Calu3 (cell line): ENCODE data around the gene SDCCAG8. TPM values are rescaled to one million over a fixed set of nuclear protein-coding genes. Genes with fewer than 3 reads are reported as not detected.

ENCODE experiments used
- BruUV-seq: library from RNA; stranded (reverse); fragments of 400-500 nt; replicated peaks from 2 replicates; lab custom pipeline; 2021; lab: Mats Ljungman, UMichigan
- CTCF ChIA-PET: fragments of 300-600 bp; sonication (Branson Sonifier 250); formaldehyde crosslinking; loops from one replicate; lab custom pipeline; 2022; ENCODE audit warnings: antibody characterized with exemption; lab: Charles Lee
- DNase-seq: peaks from one replicate; pipeline ENCODE4 v3.0.0; 2022
- H3K27ac Mint-ChIP-seq: one replicate; pipeline ENCODE4 v1.8.0; 2022; ENCODE audit warnings: mixed read lengths; ENCODE audit not compliant: unreplicated experiment
- H3K27me3 Mint-ChIP-seq: one replicate; pipeline ENCODE4 v1.8.0; 2022; ENCODE audit warnings: mixed read lengths; ENCODE audit not compliant: unreplicated experiment
- H3K36me3 Mint-ChIP-seq: one replicate; pipeline ENCODE4 v1.8.0; 2022; ENCODE audit warnings: mild to moderate bottlenecking, moderate library complexity, mixed read lengths; ENCODE audit not compliant: insufficient read depth, unreplicated experiment
- H3K4me1 Mint-ChIP-seq: one replicate; pipeline ENCODE4 v1.8.0; 2022; ENCODE audit warnings: mild to moderate bottlenecking, low read depth, mixed read lengths; ENCODE audit not compliant: unreplicated experiment
- H3K4me3 Mint-ChIP-seq: one replicate; pipeline ENCODE4 v1.8.0; 2022; ENCODE audit warnings: mild to moderate bottlenecking, low read depth, moderate library complexity, mixed read lengths; ENCODE audit not compliant: unreplicated experiment
- H3K9me3 Mint-ChIP-seq: one replicate; pipeline ENCODE4 v1.8.0; 2022; ENCODE audit warnings: low read depth, mixed read lengths; ENCODE audit not compliant: unreplicated experiment
- CTCF ChIP-seq: fragments of 200-600 bp; IDR thresholded peaks from one replicate; pipeline ENCODE4 v1.8.0; 2022; ENCODE audit warnings: antibody characterized with exemption; ENCODE audit not compliant: unreplicated experiment
- intact Hi-C: fragments of 100-400 bp; cut with micrococcal nuclease; formaldehyde crosslinking; loops from one replicate; pipeline ENCODE4 v1.10.0; 2022; ENCODE audit not compliant: unreplicated experiment
- total RNA-seq: library from RNA; stranded (reverse); gene quantifications from 2 replicates; pipeline ENCODE4 v1.2.3, GENCODE V29; 2022

The SDCCAG8 gene
- total RNA-seq, 1 experiment from 2014 or later = 67.3 TPM

DNA sequence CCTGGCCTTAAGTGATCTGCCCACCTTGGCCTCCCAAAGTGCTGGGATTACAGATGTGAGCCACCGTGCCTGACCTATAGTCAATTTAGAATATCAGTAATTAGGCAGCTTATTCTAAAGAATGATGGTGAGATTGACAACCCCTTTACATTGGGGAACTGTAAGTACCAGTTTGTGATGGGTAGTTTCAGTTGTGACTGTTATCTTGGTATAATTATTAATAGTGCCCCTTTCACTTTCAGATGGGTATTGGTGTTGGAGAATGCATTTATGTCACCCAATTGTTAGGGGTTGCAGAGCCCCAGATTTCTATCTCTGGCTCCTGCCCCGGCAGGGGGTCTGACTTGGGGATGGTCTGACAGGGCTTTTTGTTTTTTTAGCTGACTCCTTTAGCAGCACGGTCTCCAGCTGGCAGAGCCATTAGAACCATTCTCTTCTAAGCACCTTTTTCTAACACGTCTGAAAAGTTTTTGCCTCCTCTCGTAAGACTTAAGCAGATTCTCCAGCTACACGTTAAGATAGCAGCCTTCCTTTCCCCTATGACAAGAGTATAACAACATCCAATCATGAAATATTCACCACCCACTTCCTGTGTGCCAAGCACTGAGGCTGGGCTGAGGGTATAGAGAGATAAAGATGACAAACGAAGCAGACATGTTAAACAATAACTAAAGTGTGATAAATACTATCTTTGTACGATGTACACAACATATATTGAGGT lies 157.8 kb downstream of the SDCCAG8 start:
- CTCF ChIA-PET = no interaction called here
- Mint-ChIP-seq H3K4me3 (no peak overlapping the region), H3K27me3 (no peaks in the 10 kb centered on the region), H3K36me3 (no peaks in the 10 kb centered on the region), H3K27ac (no peak overlapping the region), H3K4me1 (no peaks in the 10 kb centered on the region), H3K9me3 (no peaks in the 10 kb centered on the region)
- intact Hi-C loops = no loop called here
- no TSS peak for BruUV-seq
- no peak for TF ChIP-seq CTCF
- DNase-seq = no peak

GRCh38 chr1:243414152-243414494 lies 158.3 kb downstream of the SDCCAG8 start:
- no peak overlapping the region for H3K27ac Mint-ChIP-seq
- H3K36me3 Mint-ChIP-seq = no peaks in the 10 kb centered on the region
- TF ChIP-seq CTCF = no peak
- intact Hi-C loops = no loop called here
- CTCF ChIA-PET = no interaction called here
- BruUV-seq = no TSS peak
- no peaks in the 10 kb centered on the region for H3K4me1 Mint-ChIP-seq
- no peak overlapping the region for H3K4me3 Mint-ChIP-seq
- DNase-seq = no peak
- no peaks in the 10 kb centered on the region for H3K9me3 Mint-ChIP-seq
- no peaks in the 10 kb centered on the region for H3K27me3 Mint-ChIP-seq

- no peaks in the 10 kb centered on the region for H3K27me3 Mint-ChIP-seq
- BruUV-seq = no TSS peak
- no peak overlapping the region for H3K4me3 Mint-ChIP-seq
- intact Hi-C loops = no loop called here
- H3K9me3 Mint-ChIP-seq = no peaks in the 10 kb centered on the region
- CTCF ChIA-PET = no interaction called here
- DNase-seq = no peak
- H3K36me3 Mint-ChIP-seq = no peaks in the 10 kb centered on the region
- H3K4me1 Mint-ChIP-seq = no peaks in the 10 kb centered on the region
- H3K27ac Mint-ChIP-seq = no peak overlapping the region
- no peak for TF ChIP-seq CTCF
Measured at GRCh38 chr1:243415663-243416408, 160.0 kb downstream of the SDCCAG8 start.

DNA sequence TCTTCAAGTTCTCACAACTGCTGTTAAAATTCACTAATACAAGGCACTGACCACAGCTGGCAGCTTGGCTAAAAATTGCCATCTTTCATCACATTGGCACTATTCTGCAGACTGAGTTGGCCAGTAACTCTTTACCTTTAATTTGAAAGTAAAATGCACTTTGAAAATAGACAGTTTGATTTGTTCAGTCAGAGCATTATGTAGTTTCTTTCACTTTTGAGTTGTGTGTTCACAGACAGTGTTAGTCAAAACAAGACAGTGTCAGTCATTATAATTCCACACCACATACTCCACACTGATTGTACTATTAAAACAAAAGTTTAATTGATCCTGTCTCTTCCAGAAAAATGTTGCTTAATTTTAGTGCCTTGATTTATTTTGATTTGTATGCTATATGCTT lies 160.7 kb downstream of the SDCCAG8 start:
- no peak for TF ChIP-seq CTCF
- Mint-ChIP-seq H3K27me3 (no peaks in the 10 kb centered on the region), H3K27ac (no peak overlapping the region), H3K9me3 (no peaks in the 10 kb centered on the region), H3K4me3 (no peak overlapping the region), H3K36me3 (no peaks in the 10 kb centered on the region), H3K4me1 (no peaks in the 10 kb centered on the region)
- intact Hi-C loops = no loop called here
- no TSS peak for BruUV-seq
- DNase-seq = no peak
- CTCF ChIA-PET = no interaction called here
